Ishikawa (cell line): ENCODE measurements around the gene GRM7.

ENCODE experiments used
- EGR1 ChIP-seq: IDR thresholded peaks from 2 replicates; pipeline ENCODE4 v1.6.1; 2012
- EP300 ChIP-seq: IDR thresholded peaks from 2 replicates; pipeline ENCODE4 v1.6.1; 2012; ENCODE audit warnings: borderline replicate concordance
- TEAD4 ChIP-seq: IDR thresholded peaks from 2 replicates; pipeline ENCODE4 v1.6.1; 2012
- YY1 ChIP-seq: IDR thresholded peaks from 2 replicates; pipeline ENCODE4 v1.6.1; 2012; ENCODE audit warnings: low read depth
- TF ChIP-seq, protein P1 (sequence below): IDR thresholded peaks from 2 replicates; pipeline ENCODE4 v1.6.1; 2012
- TF ChIP-seq, protein P2 (sequence below): IDR thresholded peaks from 2 replicates; pipeline ENCODE4 v1.6.1; 2012

DNA sequence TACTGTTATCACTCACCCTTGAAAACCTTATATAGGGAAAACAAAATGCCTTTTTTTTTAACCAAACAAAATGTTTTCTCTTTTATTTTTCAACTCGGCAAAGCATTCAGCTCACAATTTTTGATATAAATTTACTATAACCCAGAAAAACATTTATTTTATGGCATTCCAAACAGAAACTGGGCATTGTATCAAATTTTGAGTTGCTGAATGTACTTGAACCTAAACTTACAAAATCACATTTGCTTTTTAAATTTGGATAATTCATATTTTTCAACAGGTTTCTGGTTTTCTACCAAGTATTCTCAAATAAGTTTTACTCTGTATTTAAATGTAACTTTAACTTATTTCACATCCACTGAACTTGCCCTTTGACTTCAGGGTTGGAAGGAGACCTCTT, 405.6 kb downstream of the GRM7 start:
- TF ChIP-seq EGR1 (no peak), YY1 (no peak), EP300 (no peak), TEAD4 (no peak)
- TF ChIP-seq, protein P1, sequence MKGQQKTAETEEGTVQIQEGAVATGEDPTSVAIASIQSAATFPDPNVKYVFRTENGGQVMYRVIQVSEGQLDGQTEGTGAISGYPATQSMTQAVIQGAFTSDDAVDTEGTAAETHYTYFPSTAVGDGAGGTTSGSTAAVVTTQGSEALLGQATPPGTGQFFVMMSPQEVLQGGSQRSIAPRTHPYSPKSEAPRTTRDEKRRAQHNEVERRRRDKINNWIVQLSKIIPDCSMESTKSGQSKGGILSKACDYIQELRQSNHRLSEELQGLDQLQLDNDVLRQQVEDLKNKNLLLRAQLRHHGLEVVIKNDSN: no peak
- TF ChIP-seq, protein P2, sequence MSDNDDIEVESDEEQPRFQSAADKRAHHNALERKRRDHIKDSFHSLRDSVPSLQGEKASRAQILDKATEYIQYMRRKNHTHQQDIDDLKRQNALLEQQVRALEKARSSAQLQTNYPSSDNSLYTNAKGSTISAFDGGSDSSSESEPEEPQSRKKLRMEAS: no peak
